Fibroblast of gingiva (primary cell): ENCODE measurements around the gene NELFCD.
"Not testable (repeated sequence)": the region's sequence is repeated elsewhere in the genome, so short reads cannot be mapped to it uniquely, and the experiment has no call there.

Experiments used
- DNase-seq: peaks from one replicate; pipeline ENCODE4 v3.0.0-alpha.2; 2011; ENCODE audit warnings: low read depth

The NELFCD gene

GRCh38 chr20:59026904-59027740 is 46.1 kb downstream of the NELFCD start:
- DNase-seq = no peak

GRCh38 chr20:59027741-59028320 is 46.8 kb downstream of the NELFCD start:
- DNase-seq = peak; percentile 73

- DNase-seq = no peak
Observed at GRCh38 chr20:59028812-59029211, 47.8 kb downstream of the NELFCD start.

- no peak for DNase-seq
Observed at GRCh38 chr20:59030911-59031563, 50.0 kb downstream of the NELFCD start.

- DNase-seq = no peak
Observed at GRCh38 chr20:59031564-59032022, 50.5 kb downstream of the NELFCD start.

- DNase-seq = peak; percentile 95
Observed at GRCh38 chr20:59032023-59032712, 51.1 kb downstream of the NELFCD start, which contains the start of gene ATP5F1E. Gene ATP5F1E (minus strand): TSS chr20:59032335. CDS start chr20:59032251, 84 bp downstream.

GRCh38 chr20:59032713-59033059 is 51.6 kb downstream of the NELFCD start:
- peak; percentile 11 for DNase-seq

GRCh38 chr20:59033093-59033492 is 52.0 kb downstream of the NELFCD start:
- no peak for DNase-seq

GRCh38 chr20:59033616-59034165 is 52.6 kb downstream of the NELFCD start:
- no peak for DNase-seq

- no peak for DNase-seq
Observed at GRCh38 chr20:59035381-59035780, 54.3 kb downstream of the NELFCD start.

- no peak for DNase-seq
Observed at GRCh38 chr20:59037386-59037785, 56.3 kb downstream of the NELFCD start.

GRCh38 chr20:59039233-59039632 is 58.2 kb downstream of the NELFCD start:
- no peak for DNase-seq

- DNase-seq = no peak
Observed at GRCh38 chr20:59040667-59041066, 59.6 kb downstream of the NELFCD start.

- DNase-seq = not testable (repeated sequence)
Observed at GRCh38 chr20:59041487-59041886, 60.4 kb downstream of the NELFCD start.

- DNase-seq = peak; percentile 11
Observed at GRCh38 chr20:59042151-59042795, 61.2 kb downstream of the NELFCD start, which contains the start of gene PRELID3B. Gene PRELID3B (minus strand): TSS chr20:59042786. CDS start chr20:59042730, 56 bp downstream.

- DNase-seq = peak; percentile 89
Observed at GRCh38 chr20:59042796-59043631, 62.0 kb downstream of the NELFCD start.

- peak; percentile 21 for DNase-seq
Observed at GRCh38 chr20:59043698-59044097, 62.6 kb downstream of the NELFCD start.

GRCh38 chr20:59044295-59044694 is 63.2 kb downstream of the NELFCD start:
- no peak for DNase-seq
